AG10803 (cell line): Measurements from ENCODE around the gene CFAP119.

ENCODE experiments used
- DNase-seq: peaks from one replicate; pipeline ENCODE4 v3.0.0; 2010; ENCODE audit warnings: low read depth
- H3K4me3 ChIP-seq: 2 replicates; pipeline ENCODE4 v1.5.1; 2011; ENCODE audit warnings: mild to moderate bottlenecking, low read length, control low read depth
- CTCF ChIP-seq: conservative IDR thresholded peaks from 2 replicates; pipeline ENCODE4 v1.5.1; 2011; ENCODE audit warnings: mild to moderate bottlenecking, low read length, control low read depth, inconsistent platforms

CFAP119 gene

GRCh38 chr16:30723725-30724355 lies 38.0 kb downstream of the CFAP119 start:
- H3K4me3 ChIP-seq: no peak overlapping the region
- no peak for DNase-seq

GRCh38 chr16:30722916-30723315 lies 38.9 kb downstream of the CFAP119 start:
- DNase-seq: no peak
- no peak for TF ChIP-seq CTCF
- H3K4me3 ChIP-seq: no peak overlapping the region

More at GRCh38 chr16:30723725-30724355, 38.0 kb downstream of the CFAP119 start:
- no peak for TF ChIP-seq CTCF

- TF ChIP-seq CTCF: no peak
- no peak overlapping the region for H3K4me3 ChIP-seq
- no peak for DNase-seq
Measured at GRCh38 chr16:30722443-30722842, 39.4 kb downstream of the CFAP119 start.

GRCh38 chr16:30721606-30722005 lies 40.3 kb downstream of the CFAP119 start:
- no peak for TF ChIP-seq CTCF
- no peak overlapping the region for H3K4me3 ChIP-seq

GRCh38 chr16:30721167-30721566 lies 40.7 kb downstream of the CFAP119 start:
- DNase-seq: no peak
- TF ChIP-seq CTCF: no peak
- no peak overlapping the region for H3K4me3 ChIP-seq

More at GRCh38 chr16:30721606-30722005, 40.3 kb downstream of the CFAP119 start:
- DNase-seq: peak; percentile 37

GRCh38 chr16:30720694-30721093 lies 41.2 kb downstream of the CFAP119 start:
- TF ChIP-seq CTCF: no peak

GRCh38 chr16:30720086-30720485 lies 41.8 kb downstream of the CFAP119 start:
- H3K4me3 ChIP-seq: no peak overlapping the region
- no peak for DNase-seq
- TF ChIP-seq CTCF: no peak

More at GRCh38 chr16:30720694-30721093, 41.2 kb downstream of the CFAP119 start:
- H3K4me3 ChIP-seq: no peak overlapping the region
- DNase-seq: no peak
